Measurements from ENCODE around the gene PRRC2B.

GRCh38 chr9:131432050-131432449, 38.2 kb downstream of the PRRC2B start:
- TF ChIP-seq CTCF (IDR thresholded peaks at IDR 0.05 in 8 of 11, conservative IDR thresholded peaks at IDR 0.05 in 3 of 11) (no peak), POLR2A (IDR thresholded peaks at IDR 0.05) (no peak), POLR2AphosphoS5 (IDR thresholded peaks at IDR 0.05) (no peak)

All from spleen (tissue), 7 donors.